Measurements from ENCODE around the gene LTBP4. TPM values are rescaled to one million over a fixed set of nuclear protein-coding genes. Genes with fewer than 3 reads are reported as not detected.
A peak's percentile ranks its signal among the peaks of the same experiment; 100 is the strongest.

Gene LTBP4
- total and polyA plus RNA-seq, 7 donors, result 31.9 to 206 (median 118) TPM

DNA sequence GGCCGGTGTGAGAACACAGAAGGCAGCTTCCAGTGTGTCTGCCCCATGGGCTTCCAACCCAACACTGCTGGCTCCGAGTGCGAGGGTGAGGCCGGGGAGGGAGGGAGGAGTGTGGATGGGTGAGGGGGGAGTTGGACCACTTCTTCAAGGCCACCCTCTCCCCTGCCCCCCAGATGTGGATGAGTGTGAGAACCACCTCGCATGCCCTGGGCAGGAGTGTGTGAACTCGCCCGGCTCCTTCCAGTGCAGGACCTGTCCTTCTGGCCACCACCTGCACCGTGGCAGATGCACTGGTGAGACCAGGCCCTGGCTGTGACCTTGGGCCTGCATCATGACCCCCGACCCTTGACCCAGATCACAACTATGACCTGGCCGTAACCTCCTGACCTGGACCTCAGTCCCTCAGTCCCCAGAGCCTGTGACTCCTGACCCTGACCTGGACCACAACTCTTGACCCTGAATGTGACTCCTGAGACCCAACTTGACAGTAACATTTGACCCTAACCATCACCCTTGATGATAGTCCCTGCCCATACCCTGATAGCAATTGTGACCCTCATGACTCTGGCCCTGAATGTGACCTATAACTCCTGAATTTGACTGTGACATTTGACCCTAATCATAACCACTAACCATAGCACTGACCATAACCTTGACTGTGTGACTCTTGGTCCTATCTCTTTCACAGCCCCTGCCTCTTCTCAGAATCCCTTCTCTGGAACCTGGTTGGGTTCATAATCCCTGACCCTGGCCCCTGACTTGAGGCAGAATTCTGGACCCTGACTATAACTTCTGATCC is 10.9 kb downstream of the LTBP4 start:
- Histone ChIP-seq H3K9me3 (no peaks in the 10 kb centered on the region), H3K27ac (peak overlapping the region in 1 of 4 donors; percentile 93), H3K27me3 (peaks cover 10 to 47% (median 32%) of the 10 kb centered on the region in 3 donors), H3K4me3 (no peak overlapping the region), H3K4me1 (peaks cover 0 to 44% (median 31%) of the 10 kb centered on the region in 4 donors), H3K36me3 (no peaks in the 10 kb centered on the region)
- TF ChIP-seq, protein P1, sequence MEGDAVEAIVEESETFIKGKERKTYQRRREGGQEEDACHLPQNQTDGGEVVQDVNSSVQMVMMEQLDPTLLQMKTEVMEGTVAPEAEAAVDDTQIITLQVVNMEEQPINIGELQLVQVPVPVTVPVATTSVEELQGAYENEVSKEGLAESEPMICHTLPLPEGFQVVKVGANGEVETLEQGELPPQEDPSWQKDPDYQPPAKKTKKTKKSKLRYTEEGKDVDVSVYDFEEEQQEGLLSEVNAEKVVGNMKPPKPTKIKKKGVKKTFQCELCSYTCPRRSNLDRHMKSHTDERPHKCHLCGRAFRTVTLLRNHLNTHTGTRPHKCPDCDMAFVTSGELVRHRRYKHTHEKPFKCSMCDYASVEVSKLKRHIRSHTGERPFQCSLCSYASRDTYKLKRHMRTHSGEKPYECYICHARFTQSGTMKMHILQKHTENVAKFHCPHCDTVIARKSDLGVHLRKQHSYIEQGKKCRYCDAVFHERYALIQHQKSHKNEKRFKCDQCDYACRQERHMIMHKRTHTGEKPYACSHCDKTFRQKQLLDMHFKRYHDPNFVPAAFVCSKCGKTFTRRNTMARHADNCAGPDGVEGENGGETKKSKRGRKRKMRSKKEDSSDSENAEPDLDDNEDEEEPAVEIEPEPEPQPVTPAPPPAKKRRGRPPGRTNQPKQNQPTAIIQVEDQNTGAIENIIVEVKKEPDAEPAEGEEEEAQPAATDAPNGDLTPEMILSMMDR (IDR thresholded peaks at IDR 0.05), result no peak
- TF ChIP-seq EP300 (IDR thresholded peaks at IDR 0.05), result no peak
- no peak for TF ChIP-seq POLR2AphosphoS5 (IDR thresholded peaks at IDR 0.05)
- TF ChIP-seq POLR2A (IDR thresholded peaks at IDR 0.05), result no peak
- no peak for DNase-seq
- intact Hi-C loops (cut with DNase I), result loop anchor here (2.0 kb wide), 1 partner anchor 23 kb away; no protein-coding TSS in a partner anchor
- 91 to 92% methylated on average over 10 of the region's 10 CpGs for WGBS, 2 donors

DNA sequence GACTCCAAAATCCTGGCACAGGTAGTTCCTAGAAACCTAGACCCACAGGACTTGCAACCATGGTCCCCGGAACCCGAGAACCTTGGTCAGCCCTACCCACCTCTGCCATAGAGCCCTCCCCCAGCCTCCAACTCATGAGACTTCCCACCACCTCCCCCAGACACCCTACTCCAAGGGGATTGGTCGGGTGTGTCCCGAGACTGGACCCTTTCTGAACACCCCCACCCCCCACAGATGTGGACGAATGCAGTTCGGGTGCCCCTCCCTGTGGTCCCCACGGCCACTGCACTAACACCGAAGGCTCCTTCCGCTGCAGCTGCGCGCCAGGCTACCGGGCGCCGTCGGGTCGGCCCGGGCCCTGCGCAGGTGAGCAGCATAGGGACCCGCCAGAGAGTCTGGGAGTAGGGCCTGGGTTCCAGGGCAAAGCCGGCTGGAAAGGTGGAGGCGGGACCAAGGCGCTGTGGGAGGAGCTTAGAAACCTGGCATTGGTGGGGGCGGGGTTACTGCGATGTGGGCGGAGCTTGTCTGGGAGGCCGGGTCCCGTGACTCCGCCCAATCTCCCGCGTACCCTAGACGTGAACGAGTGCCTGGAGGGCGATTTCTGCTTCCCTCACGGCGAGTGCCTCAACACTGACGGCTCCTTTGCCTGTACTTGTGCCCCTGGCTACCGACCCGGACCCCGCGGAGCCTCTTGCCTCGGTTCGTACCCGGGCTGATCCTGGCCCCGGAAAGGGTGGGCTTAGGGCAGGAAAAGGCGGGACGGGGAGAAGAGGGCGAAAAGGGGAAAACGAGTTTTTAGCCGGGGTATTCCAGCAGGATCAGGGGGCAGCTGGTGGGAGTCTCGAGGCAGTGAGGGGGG is 11.9 kb downstream of the LTBP4 start:
- TF ChIP-seq, protein P1 (IDR thresholded peaks at IDR 0.05), result no peak
- TF ChIP-seq POLR2AphosphoS5 (IDR thresholded peaks at IDR 0.05), result no peak
- TF ChIP-seq EP300 (IDR thresholded peaks at IDR 0.05), result no peak
- no peak for TF ChIP-seq POLR2A (IDR thresholded peaks at IDR 0.05)
- H3K27ac ChIP-seq, result peak overlapping the region; percentile 72 to 93 (median 80)
- H3K4me1 ChIP-seq, result peaks cover 0 to 44% (median 31%) of the 10 kb centered on the region in 4 donors
- H3K4me3 ChIP-seq, result peak overlapping the region in 3 of 4 donors; percentile 45 to 54 (median 53)
- WGBS, 2 donors, result 31 to 50% methylated on average over 50 of the region's 50 CpGs
- no peaks in the 10 kb centered on the region for H3K9me3 ChIP-seq
- H3K36me3 ChIP-seq, result no peaks in the 10 kb centered on the region
- peaks cover 10 to 47% (median 32%) of the 10 kb centered on the region in 3 donors for H3K27me3 ChIP-seq
- intact Hi-C loops (cut with DNase I), result no loop called here
- no peak for DNase-seq

DNA sequence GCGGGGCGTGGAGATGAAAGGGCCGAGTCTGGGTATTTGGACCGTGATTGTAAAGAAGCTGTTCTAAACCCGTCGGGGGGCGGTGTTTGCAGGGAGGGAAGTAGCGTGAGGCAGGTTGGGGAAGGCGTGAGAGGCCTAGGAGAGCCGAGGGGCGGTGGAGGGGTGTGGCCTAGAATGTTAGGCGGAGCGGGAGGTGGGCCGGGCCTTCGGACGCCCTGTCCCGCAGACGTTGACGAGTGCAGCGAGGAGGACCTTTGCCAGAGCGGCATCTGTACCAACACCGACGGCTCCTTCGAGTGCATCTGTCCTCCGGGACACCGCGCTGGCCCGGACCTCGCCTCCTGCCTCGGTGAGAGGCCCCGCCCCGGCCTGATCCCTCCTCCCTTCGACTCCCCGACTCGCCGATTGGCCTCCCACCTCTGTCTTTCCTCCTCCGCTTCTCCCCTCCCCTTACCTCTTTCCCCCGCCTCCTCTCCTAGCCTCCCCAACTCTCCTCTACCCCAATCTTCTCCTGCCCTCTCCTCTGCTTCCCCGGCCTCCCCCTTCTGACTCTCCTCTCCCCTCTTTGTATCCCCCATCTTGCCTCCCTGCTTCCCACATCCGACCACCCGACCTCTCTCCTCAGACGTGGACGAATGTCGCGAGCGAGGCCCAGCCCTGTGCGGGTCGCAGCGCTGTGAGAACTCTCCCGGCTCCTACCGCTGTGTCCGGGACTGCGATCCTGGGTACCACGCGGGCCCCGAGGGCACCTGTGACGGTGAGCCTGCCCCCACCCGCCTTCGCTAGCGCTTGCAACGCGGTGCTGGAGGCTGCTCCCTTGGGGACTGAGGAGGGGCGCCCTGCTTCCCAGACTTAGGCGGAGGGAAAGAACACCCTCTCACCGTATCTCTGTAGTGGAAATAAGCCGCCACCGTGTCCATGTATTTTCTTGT is 12.8 kb downstream of the LTBP4 start:
- Histone ChIP-seq H3K4me1 (peaks cover 0 to 44% (median 31%) of the 10 kb centered on the region in 4 donors), H3K27ac (peak overlapping the region; percentile 72 to 93 (median 80))
- DNase-seq, result peak; percentile 95

More for the DNA sequence above, 12.8 kb downstream of the LTBP4 start:
- Histone ChIP-seq H3K36me3 (peaks cover 0 to 4% (median 0%) of the 10 kb centered on the region in 4 donors), H3K4me3 (peak overlapping the region; percentile 45 to 54 (median 52)), H3K9me3 (no peaks in the 10 kb centered on the region), H3K27me3 (peaks cover 10 to 47% (median 32%) of the 10 kb centered on the region in 3 donors)
- peak in 1 of 2 donors; percentile 23 for TF ChIP-seq POLR2A (IDR thresholded peaks at IDR 0.05)
- TF ChIP-seq EP300 (IDR thresholded peaks at IDR 0.05), result no peak
- TF ChIP-seq POLR2AphosphoS5 (IDR thresholded peaks at IDR 0.05), result peak; percentile 33 to 46 (median 40)
- TF ChIP-seq, protein P1 (IDR thresholded peaks at IDR 0.05), result no peak
- WGBS, 2 donors, result 4 to 6% methylated on average over 67 of the region's 67 CpGs
- intact Hi-C loops (cut with DNase I), result no loop called here

Data from sigmoid colon (tissue), 7 donors.